Activated CD4-positive, alpha-beta T cell treated with anti-CD3 and anti-CD28 coated beads for 4 hours (primary cell): ENCODE measurements around the gene ASB1.
"Not testable (repeated sequence)": the region's sequence is repeated elsewhere in the genome, so short reads cannot be mapped to it uniquely, and the experiment has no call there.

ENCODE experiments used
- DNase-seq, 2 donors: peaks; one replicate each; pipeline ENCODE4 v3.0.0-alpha.2; 2020

The ASB1 gene

GRCh38 chr2:238424313-238424700 is 2.4 kb upstream of the ASB1 start:
- DNase-seq, result no peak

DNA sequence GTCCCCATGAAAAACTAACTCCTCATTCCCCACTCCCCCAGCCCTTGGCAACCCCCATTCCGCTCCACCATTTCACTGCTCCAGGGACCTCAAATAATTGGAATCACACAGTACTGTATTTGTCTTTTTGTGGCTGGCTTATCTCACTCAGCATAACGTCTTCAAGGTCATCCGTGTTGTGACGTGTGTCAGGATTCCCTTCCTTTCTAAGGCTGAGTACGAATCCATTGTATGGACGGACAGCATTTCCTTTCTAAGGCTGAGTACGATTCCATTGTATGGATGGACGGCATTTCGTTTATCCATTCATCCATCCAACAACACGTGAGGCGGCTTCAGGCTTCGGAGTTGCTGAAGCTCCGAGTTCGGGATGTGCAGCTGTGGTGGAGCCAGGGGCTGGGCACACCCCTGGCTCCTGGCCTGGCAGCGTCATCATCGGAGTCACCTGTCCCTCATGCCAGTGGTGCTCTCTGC is 1.2 kb upstream of the ASB1 start:
- DNase-seq, result no peak

DNA sequence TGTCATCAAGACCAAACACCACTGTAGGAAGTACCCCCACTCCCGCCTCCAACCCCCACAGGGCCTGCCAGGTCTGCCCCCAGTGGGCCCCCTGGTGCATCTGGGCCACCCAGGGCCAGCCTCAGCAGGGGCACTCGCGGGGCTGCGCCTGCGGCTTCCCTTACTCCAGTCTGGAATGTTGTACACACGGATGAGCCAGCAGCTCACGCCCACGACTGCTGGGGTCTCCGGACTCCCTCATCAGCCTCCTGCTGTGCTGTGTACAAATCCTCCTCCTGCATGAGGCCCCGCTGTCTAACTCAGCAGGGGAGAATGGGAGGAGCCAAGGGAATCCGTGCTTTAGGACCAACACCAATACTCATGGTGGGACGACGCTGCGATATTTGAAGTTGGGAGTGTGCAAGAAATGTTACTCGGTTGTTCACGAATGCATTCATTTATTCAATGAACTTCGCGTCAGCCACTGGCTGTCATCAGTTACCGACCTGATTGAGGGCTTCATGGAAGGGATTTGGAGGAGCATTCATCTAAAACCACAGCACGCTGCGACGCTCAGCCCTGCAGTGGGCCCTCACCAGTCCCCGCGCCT is 654 bp upstream of the ASB1 start:
- peak in 1 of 2 donors; percentile 10 for DNase-seq

- no peak for DNase-seq
Observed at GRCh38 chr2:238427435-238428162, 872 bp downstream of the ASB1 start.

DNA sequence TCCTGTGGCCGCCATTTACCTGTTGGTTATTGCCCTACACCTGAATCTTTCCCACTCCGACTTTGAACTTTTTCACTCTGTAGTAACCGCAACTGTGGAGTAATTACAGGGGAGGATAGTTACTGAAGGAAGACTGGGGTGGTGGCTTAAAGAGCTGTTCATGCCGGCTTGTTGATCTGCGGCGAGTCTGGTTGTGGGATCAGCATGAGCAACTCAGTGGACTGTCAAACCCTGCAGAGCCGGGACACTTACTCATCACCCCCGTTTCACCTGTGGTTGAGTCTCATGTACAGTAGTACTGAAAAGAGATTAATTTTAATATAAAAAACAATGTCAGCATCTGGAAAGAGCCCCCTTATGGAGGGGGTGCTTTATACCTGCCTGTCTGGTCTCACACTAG is 2.1 kb downstream of the ASB1 start:
- DNase-seq, result no peak

DNA sequence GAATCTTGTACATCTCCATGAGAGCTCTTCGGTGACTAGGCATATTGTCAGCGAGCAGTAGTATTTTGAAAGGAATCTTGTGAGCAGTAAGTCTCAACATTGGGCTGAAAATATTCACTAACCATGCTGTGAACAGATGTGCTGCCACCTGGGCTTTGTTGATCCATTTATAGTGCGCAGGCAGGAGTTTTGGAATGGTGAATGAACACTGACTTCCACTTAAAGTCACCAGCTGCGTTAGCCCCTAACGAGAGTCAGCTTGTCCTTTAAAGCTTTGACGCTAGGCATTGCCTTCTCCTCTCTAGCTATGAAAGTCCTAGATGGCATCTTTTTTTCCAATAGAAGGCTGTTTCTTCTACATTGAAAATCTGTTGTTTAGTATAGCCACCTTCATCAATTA is 4.1 kb downstream of the ASB1 start:
- DNase-seq, result no peak

- no peak for DNase-seq
Observed at GRCh38 chr2:238431456-238431855, 4.7 kb downstream of the ASB1 start.

- DNase-seq, result no peak
Observed at GRCh38 chr2:238433300-238433915, 6.7 kb downstream of the ASB1 start.

DNA sequence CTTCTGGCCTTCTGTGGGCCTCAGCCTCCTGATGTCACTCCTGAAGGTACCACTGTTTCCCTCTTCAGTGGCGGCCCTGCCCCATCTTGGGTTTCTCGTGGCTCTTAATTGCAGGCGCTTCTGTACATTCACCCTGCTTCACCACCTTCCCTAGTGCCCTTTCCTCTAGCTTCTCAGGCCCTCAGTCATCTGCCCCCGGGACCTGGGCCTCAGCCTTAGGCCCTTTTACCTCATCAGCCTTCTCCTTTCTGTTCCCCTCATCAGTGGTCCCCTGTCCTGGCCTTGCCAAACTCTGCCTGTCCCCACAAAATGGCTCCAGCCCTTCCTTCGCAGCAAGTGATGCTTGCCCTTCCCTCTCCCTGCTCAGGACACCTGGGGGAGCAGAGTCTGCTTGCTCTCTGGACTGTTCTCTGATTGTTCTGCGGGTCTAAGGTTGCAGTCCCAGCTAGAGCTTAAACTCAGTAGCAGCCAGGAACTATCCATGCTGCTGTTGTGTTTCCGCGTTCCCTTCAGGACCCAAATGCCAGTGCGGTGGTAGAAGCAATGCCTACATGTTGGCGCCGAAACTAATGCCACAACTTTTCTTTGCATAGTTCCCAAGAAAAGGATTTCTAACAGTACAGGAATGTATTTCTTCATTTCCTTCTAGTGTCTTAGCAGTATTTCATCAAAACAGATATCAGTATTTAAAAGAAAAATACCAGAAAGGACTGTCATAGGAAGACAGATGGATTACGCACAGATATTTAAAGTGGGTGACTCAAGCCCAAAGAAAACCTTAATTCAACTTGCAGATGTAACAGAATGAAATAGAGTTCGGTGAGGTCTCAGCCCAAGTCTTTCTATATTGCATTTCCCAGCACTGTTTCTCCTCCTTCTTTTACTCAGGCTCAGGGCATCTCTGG is 7.5 kb downstream of the ASB1 start:
- DNase-seq, result no peak

DNA sequence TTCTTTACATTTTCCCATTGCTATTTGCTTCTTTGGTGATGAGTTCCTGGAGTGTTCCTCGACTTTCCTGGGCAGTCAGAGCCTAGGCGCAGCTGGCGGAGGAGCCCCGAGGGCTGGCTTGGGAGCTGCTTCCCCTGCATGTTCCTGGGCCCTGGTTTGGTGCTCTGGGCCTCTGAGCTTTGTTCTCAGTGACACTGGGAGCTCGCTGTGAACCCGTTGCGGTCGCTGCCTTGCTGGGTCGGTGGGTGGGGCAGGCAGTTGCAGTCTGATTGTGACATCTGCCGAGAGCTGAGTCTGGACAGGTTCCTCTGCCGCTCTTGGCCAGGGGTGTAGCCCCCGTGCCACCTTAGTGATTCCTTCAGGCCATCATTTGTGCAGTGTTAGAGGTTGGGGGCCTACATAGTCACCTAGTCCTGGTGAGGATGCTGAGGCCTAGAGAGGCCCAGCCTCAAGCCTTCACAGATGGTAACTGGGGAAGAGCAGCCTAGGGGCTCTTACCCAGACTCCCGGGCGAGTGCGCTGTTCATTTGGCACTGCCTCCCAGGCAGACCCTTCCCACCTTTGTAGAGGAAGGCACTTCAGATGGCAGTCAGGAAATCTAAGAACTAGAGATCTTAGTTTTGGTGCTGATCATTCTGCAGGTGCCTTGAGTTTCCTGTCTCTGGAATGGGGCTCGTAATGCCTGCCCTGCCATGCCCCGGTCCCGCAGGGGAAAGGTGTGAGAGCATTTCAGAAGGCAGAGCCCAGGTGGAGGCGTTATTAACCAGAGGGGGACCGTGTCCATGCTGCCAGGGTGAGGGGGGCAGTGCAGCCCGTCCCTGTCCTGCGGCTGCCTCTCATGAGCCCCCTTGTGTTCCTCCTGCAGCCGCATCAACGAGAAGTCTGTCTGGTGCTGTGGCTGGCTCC is 8.4 kb downstream of the ASB1 start:
- DNase-seq, result no peak

GRCh38 chr2:238435752-238436096 is 9.0 kb downstream of the ASB1 start:
- no peak for DNase-seq

DNA sequence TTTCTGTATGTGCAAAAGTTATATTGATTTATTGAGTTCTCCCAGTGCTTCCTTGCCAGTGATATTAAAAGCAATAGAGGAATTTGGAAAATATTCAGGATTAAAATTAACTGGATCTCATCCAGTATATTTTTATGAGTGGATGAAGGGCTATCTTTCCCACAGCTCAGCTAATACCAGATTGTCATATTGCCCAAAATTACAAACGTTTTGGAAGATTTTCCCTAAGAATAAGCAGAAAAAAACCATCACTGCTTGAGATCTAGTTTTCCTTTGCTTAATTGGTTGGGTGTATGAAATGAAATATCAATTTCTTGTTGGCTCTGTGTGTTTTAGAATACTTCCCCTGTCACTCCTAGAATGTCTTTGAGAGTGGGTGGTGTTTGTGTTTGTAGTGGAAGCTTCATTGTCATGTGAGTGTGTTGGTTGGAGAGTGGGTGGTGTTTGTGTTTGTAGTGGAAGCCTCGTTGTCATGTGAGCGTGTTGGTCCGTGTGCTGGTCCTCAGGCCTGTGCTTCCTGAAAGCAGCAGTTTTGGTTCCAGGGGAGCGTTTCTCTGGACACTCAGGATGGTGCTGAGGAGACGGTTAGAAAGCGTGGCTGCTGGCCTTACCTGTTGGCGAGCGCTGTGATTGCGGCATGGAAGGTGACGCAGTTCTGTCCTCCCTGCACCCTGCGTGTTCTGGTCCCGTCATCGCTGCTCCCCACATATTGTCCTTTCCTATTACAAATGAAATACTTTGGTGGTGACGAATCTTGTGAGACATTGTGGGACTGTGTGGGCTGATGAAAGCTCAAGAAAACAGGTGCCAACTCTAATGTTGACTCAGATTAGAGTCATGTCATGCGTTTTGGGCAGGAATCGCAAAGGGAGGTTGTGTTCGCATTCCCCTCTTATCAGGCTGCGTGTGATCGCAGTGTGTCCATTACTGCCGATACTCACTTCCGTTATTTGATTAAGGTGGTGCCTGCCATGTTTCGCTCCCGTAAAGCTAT is 12.4 kb downstream of the ASB1 start:
- DNase-seq, result peak; percentile 59 to 67

- no peak for DNase-seq
Observed at GRCh38 chr2:238439917-238440316, 13.2 kb downstream of the ASB1 start.

GRCh38 chr2:238440331-238440730 is 13.6 kb downstream of the ASB1 start:
- DNase-seq, result no peak

DNA sequence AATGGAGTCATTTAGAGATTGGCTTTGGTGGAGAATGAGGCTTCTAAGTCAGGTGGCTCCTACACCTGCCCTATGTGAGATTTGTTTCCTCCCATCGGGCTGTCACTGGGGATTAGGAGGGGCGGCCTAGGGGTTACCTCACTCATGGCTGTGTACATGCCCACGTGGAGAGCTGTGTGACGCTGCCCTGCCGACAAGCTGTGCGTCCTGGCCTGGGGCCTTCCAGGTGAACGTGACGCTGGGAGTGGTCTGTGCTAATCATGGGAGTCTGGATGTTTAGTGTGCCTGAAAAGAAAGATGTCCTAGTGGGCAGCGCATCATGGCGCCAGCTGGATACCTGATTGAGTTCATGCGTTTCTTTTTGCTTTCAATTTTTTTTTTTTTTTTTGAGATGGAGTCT is 14.0 kb downstream of the ASB1 start:
- no peak for DNase-seq

GRCh38 chr2:238441262-238442114 is 14.8 kb downstream of the ASB1 start:
- DNase-seq, result no peak

- not testable (repeated sequence) for DNase-seq
Observed at GRCh38 chr2:238442257-238442656, 15.5 kb downstream of the ASB1 start.

- no peak for DNase-seq
Observed at GRCh38 chr2:238444242-238444641, 17.5 kb downstream of the ASB1 start.

DNA sequence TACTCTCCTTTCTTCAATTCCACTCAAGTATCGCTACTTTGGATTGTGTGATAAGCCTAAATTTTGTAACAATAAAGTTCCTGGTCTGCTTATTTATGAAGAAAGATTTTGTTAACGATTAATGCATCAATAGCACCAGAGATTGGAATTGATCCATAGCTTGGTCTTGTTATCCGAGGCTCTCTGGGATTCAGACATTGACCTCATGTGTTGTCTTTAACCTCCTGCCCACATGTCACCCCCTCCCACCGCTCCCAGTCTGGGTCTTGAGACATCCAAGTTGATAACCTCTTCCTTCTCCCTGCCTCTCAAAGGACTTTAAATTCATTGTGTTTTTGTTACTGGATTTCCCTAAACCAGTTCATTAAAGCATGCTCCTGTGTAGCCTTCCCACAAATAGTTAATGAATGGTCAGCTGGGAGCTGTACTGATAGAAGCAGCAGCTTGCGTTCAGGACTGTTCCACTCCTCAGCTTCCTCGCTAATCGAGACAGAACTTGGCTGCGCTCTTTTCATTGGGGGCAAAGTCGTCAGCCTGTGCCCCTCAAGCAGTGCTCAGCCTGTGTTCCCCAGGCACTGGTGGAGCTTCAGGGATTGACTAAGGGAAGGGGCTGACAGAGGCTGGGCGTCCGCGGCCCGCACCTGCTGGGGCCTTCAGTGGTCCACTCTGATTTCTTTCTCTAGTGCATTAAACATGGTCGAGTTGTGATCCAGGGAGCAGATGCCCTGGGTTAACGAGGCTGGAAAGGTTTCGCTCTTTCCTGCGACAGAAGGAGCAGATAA is 18.9 kb downstream of the ASB1 start:
- no peak for DNase-seq
